ENCODE results near the gene PI4KA.
"Not testable (repeated sequence)": the region's sequence is repeated elsewhere in the genome, so short reads cannot be mapped to it uniquely, and the experiment has no call there.

DNA sequence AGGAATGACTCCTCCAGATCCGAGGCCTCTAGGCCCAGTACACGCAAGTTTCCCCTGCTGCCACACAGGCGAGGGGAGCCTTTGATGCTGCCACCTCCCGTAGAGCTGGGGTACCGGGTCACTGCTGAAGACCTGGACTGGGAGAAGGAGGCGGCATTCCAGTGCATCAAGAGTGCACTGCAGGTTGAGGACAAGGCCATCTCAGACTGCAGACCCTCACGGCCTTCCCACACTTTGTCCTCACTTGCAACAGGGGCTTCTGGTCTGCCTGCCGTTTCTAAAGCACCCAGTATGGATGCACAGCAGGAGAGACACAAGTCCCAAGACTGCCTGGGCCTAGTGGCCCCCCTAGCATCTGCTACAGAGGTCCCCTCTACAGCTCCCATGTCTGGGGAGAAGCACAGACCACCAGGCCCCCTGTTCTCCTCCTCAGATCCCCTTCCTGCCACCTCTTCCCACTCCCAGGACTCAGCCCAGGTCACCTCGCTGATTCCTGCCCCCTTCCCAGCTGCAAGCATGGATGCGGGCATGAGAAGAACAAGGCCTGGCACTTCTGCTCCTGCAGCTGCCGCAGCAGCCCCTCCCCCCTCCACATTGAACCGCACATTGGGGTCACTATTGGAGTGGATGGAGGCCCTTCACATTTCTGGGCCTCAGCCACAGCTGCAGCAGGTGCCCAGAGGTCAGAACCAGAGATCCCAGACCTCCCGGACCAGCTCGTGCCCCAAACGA, 167.9 kb downstream of the PI4KA start:
- TF ChIP-seq EZH2, CTCF, EZH2phosphoT487 (IDR thresholded peaks at IDR 0.05): not testable (repeated sequence)

Measured in neural progenitor cell (in vitro differentiated cells).